T-cell (primary cell): ENCODE measurements around the gene NRF1. TPM values are rescaled to one million over a fixed set of nuclear protein-coding genes. Genes with fewer than 3 reads are reported as not detected.
A peak's percentile ranks its signal among the peaks of the same experiment; 100 is the strongest.
"Not testable (repeated sequence)": the region's sequence is repeated elsewhere in the genome, so short reads cannot be mapped to it uniquely, and the experiment has no call there.

Experiments used
- ATAC-seq, 4 experiments: fragments of 200-7000 bp in 3 of 4; fragments of 150-1000 bp in 1 of 4; cut with Tn5 transposase; replicated peaks in 1 of 4; 1 replicate in 3 of 4; 2 replicates in 1 of 4; pipeline ENCODE4 v1.10.0; 2021; ENCODE audit warnings: moderate library complexity in 3 of 4, mild to moderate bottlenecking in 2 of 4, moderate number of reproducible peaks in 1 of 4
- CTCF ChIA-PET, 2 donors: fragments of 300-600 bp; sonication (Branson Sonifier 250); formaldehyde crosslinking; loops; one replicate each; lab custom pipeline; 2022; ENCODE audit warnings: antibody characterized with exemption in 2 of 2; lab: Charles Lee
- POLR2A ChIA-PET, 2 donors: fragments of 300-600 bp; sonication (Branson Sonifier 250); formaldehyde crosslinking; loops; one replicate each; lab custom pipeline; 2022; ENCODE audit warnings: antibody characterized with exemption in 2 of 2; lab: Charles Lee
- DNase-seq, 35 experiments: peaks; one replicate each; pipeline versions ENCODE4 v3.0.0 to v3.0.0-alpha.2; 2013 to 2023
- H3K27ac ChIP-seq: one replicate; pipeline ENCODE4 v1.5.1; 2013; ENCODE audit warnings: low read length
- H3K27me3 ChIP-seq, 2 experiments: replicated peaks in 1 of 2; 1 replicate in 1 of 2; 2 replicates in 1 of 2; pipeline versions ENCODE4 v1.6.1 to v1.7.0; 2013; ENCODE audit warnings: low read length in 1 of 2, mixed read lengths in 1 of 2; ENCODE audit not compliant: control insufficient read depth in 2 of 2, insufficient read depth in 2 of 2; ENCODE audit errors: extremely low read depth in 1 of 2
- H3K36me3 ChIP-seq, 2 donors: 1 replicate in 1 of 2; 2 replicates in 1 of 2; pipeline versions ENCODE4 v1.6.1 to v1.7.0; 2013; ENCODE audit warnings: low read length in 1 of 2; ENCODE audit not compliant: control insufficient read depth in 2 of 2, insufficient read depth in 1 of 2; ENCODE audit errors: extremely low read depth in 1 of 2
- H3K4me1 ChIP-seq, 2 experiments: 1 replicate in 1 of 2; 2 replicates in 1 of 2; pipeline versions ENCODE4 v1.6.1 to v1.7.0; 2013; ENCODE audit warnings: low read length in 2 of 2, mixed read lengths in 1 of 2; ENCODE audit not compliant: insufficient read depth in 2 of 2, control insufficient read depth in 1 of 2; ENCODE audit errors: extremely low read depth in 1 of 2
- H3K4me3 ChIP-seq, 2 donors: 1 replicate in 1 of 2; 2 replicates in 1 of 2; pipeline versions ENCODE4 v1.5.1 to v1.7.0; 2013; ENCODE audit warnings: mild to moderate bottlenecking in 2 of 2, low read length in 1 of 2, moderate library complexity in 1 of 2; ENCODE audit not compliant: control insufficient read depth in 1 of 2; ENCODE audit errors: extremely low read depth in 1 of 2
- H3K9me3 ChIP-seq: 2 replicates; pipeline ENCODE4 v1.7.0; 2013
- H3K27ac Mint-ChIP-seq, 2 donors: one replicate each; pipeline ENCODE4 v1.8.0; 2020 to 2021; ENCODE audit warnings: mild to moderate bottlenecking in 2 of 2, mixed read lengths in 2 of 2
- H3K27me3 Mint-ChIP-seq, 2 donors: one replicate each; pipeline ENCODE4 v1.8.0; 2021 to 2022; ENCODE audit warnings: mixed read lengths in 2 of 2
- H3K36me3 Mint-ChIP-seq: one replicate; pipeline ENCODE4 v1.8.0; 2021; ENCODE audit warnings: mixed read lengths
- H3K4me1 Mint-ChIP-seq, 3 donors: one replicate each; pipeline ENCODE4 v1.8.0; 2020 to 2022; ENCODE audit warnings: mixed read lengths in 3 of 3, mild to moderate bottlenecking in 1 of 3
- H3K4me3 Mint-ChIP-seq, 3 donors: one replicate each; pipeline ENCODE4 v1.8.0; 2020 to 2022; ENCODE audit warnings: mild to moderate bottlenecking in 3 of 3, mixed read lengths in 3 of 3, moderate library complexity in 3 of 3
- H3K9me3 Mint-ChIP-seq, 3 donors: one replicate each; pipeline ENCODE4 v1.8.0; 2020 to 2022; ENCODE audit warnings: mixed read lengths in 3 of 3
- WGBS: methylation state at CpG from one replicate; pipeline ENCODE4 v1.1.5; 2013; ENCODE audit warnings: missing lambda C conversion rate; ENCODE audit not compliant: insufficient coverage; 5-methylcytosine and 5-hydroxymethylcytosine counted together
- total RNA-seq, 35 experiments: library from RNA in 6 of 35; stranded (reverse) in 6 of 35; fragments of 120-200 nt in 1 of 35; gene quantifications; one replicate each; pipeline versions ENCODE4 v1.2.1 to v1.2.4 and lab custom pipeline; 2013 to 2026

NRF1 gene
- total RNA-seq, 5 donors from 2014 or later (not counting 1 experiment from before 2014, with no cell fraction given) = 31.5 to 38.0 (median 35.6) TPM

GRCh38 chr7:129659907-129660306 is 48.4 kb downstream of the NRF1 start:
- Mint-ChIP-seq H3K36me3 (peaks cover 60% of the 10 kb centered on the region), H3K9me3 (peaks cover 4 to 20% (median 5%) of the 10 kb centered on the region in 3 donors), H3K4me1 (peaks cover 7 to 23% (median 14%) of the 10 kb centered on the region in 3 donors)
- H3K27me3 Mint-ChIP-seq, H3K27ac Mint-ChIP-seq, H3K27me3 ChIP-seq, H3K4me3 ChIP-seq, DNase-seq, ATAC-seq, H3K27ac ChIP-seq, CTCF ChIA-PET, H3K4me1 ChIP-seq, H3K9me3 ChIP-seq, H3K4me3 Mint-ChIP-seq, POLR2A ChIA-PET: not testable (repeated sequence)
- WGBS = no CpG with 5 or more reads among the region's 2 CpGs
- H3K36me3 ChIP-seq = peaks cover 11 to 50% of the 10 kb centered on the region in 2 donors

- CTCF ChIA-PET = no interaction called here
- Mint-ChIP-seq H3K4me1 (peaks cover 6 to 23% (median 8%) of the 10 kb centered on the region in 3 donors), H3K27me3 (no peaks in the 10 kb centered on the region), H3K36me3 (peaks cover 62% of the 10 kb centered on the region), H3K4me3 (no peak overlapping the region), H3K9me3 (peaks cover 4 to 20% (median 5%) of the 10 kb centered on the region in 3 donors), H3K27ac (no peak overlapping the region)
- no peak for DNase-seq
- Histone ChIP-seq H3K27ac (no peak overlapping the region), H3K4me3 (no peak overlapping the region), H3K36me3 (peaks cover 11 to 50% of the 10 kb centered on the region in 2 donors), H3K9me3 (no peaks in the 10 kb centered on the region), H3K4me1 (no peaks in the 10 kb centered on the region), H3K27me3 (no peaks in the 10 kb centered on the region)
- 100% methylated on average over 1 of the region's 4 CpGs for WGBS
- POLR2A ChIA-PET = no interaction called here
- ATAC-seq = no peak
Measured at GRCh38 chr7:129661645-129662182, 50.2 kb downstream of the NRF1 start.

- H3K27ac Mint-ChIP-seq, POLR2A ChIA-PET, H3K27me3 Mint-ChIP-seq, H3K4me3 ChIP-seq, DNase-seq, ATAC-seq, H3K27ac ChIP-seq, H3K9me3 ChIP-seq, H3K4me1 ChIP-seq, H3K4me3 Mint-ChIP-seq, CTCF ChIA-PET, H3K27me3 ChIP-seq: not testable (repeated sequence)
- H3K4me1 Mint-ChIP-seq = peaks cover 4 to 14% (median 9%) of the 10 kb centered on the region in 3 donors
- H3K36me3 Mint-ChIP-seq = peaks cover 49% of the 10 kb centered on the region
- H3K9me3 Mint-ChIP-seq = peaks cover 4 to 20% (median 5%) of the 10 kb centered on the region in 3 donors
- 96% methylated on average over 29 of the region's 32 CpGs for WGBS
- peaks cover 0 to 36% of the 10 kb centered on the region in 2 donors for H3K36me3 ChIP-seq
Measured at GRCh38 chr7:129663240-129663639, 51.7 kb downstream of the NRF1 start.

- no peak overlapping the region for H3K27ac Mint-ChIP-seq
- Histone ChIP-seq H3K4me1 (no peaks in the 10 kb centered on the region), H3K9me3 (no peaks in the 10 kb centered on the region), H3K27ac (no peak overlapping the region), H3K27me3 (no peaks in the 10 kb centered on the region), H3K36me3 (peaks cover 0 to 27% of the 10 kb centered on the region in 2 donors), H3K4me3 (no peak overlapping the region)
- ChIA-PET POLR2A (interaction anchor here (0.5 kb wide), 2 partner anchors 346 to 367 kb away, joined by 3 to 6 read pairs; no protein-coding TSS in a partner anchor), CTCF (interaction anchor here in 1 of 2 donors (0.5 kb wide), 1 partner anchor 351 kb away, joined by 5 read pairs; no protein-coding TSS in a partner anchor)
- peaks cover 4 to 13% (median 9%) of the 10 kb centered on the region in 3 donors for H3K4me1 Mint-ChIP-seq
- ATAC-seq = no peak
- 100% methylated on average over 2 of the region's 5 CpGs for WGBS
- H3K9me3 Mint-ChIP-seq = peaks cover 4 to 20% (median 5%) of the 10 kb centered on the region in 3 donors
- H3K27me3 Mint-ChIP-seq = no peaks in the 10 kb centered on the region
- H3K4me3 Mint-ChIP-seq = no peak overlapping the region
- H3K36me3 Mint-ChIP-seq = peaks cover 41% of the 10 kb centered on the region
- DNase-seq = peak in 1 of 35 experiments; percentile 21
Measured at GRCh38 chr7:129664029-129665012, 52.8 kb downstream of the NRF1 start.

GRCh38 chr7:129665013-129665401 is 53.5 kb downstream of the NRF1 start:
- Histone ChIP-seq H3K4me3 (no peak overlapping the region), H3K27me3 (no peaks in the 10 kb centered on the region), H3K27ac (no peak overlapping the region), H3K36me3 (peaks cover 0 to 20% of the 10 kb centered on the region in 2 donors), H3K9me3 (no peaks in the 10 kb centered on the region), H3K4me1 (no peaks in the 10 kb centered on the region)
- H3K4me3 Mint-ChIP-seq = no peak overlapping the region
- CTCF ChIA-PET = interaction anchor here (0.5 kb wide), 2 partner anchors 346 to 350 kb away, joined by 3 to 5 read pairs; no protein-coding TSS in a partner anchor
- H3K36me3 Mint-ChIP-seq = peaks cover 34% of the 10 kb centered on the region
- no peak for DNase-seq
- no peak for ATAC-seq
- H3K27me3 Mint-ChIP-seq = no peaks in the 10 kb centered on the region
- POLR2A ChIA-PET = no interaction called here
- peaks cover 4 to 13% (median 5%) of the 10 kb centered on the region in 3 donors for H3K9me3 Mint-ChIP-seq
- H3K27ac Mint-ChIP-seq = no peak overlapping the region
- H3K4me1 Mint-ChIP-seq = peaks cover 4 to 13% (median 9%) of the 10 kb centered on the region in 3 donors
- WGBS = 90% methylated on average over 1 of the region's 3 CpGs

- H3K27me3 Mint-ChIP-seq = no peaks in the 10 kb centered on the region
- H3K4me1 Mint-ChIP-seq = peaks cover 4 to 13% (median 9%) of the 10 kb centered on the region in 3 donors
- Histone ChIP-seq H3K36me3 (peaks cover 5 to 8% of the 10 kb centered on the region in 2 donors), H3K4me3 (no peak overlapping the region), H3K27me3 (no peaks in the 10 kb centered on the region), H3K4me1 (no peaks in the 10 kb centered on the region), H3K9me3 (no peaks in the 10 kb centered on the region), H3K27ac (no peak overlapping the region)
- no CpG with 5 or more reads among the region's 4 CpGs for WGBS
- no peak overlapping the region for H3K4me3 Mint-ChIP-seq
- POLR2A ChIA-PET = no interaction called here
- CTCF ChIA-PET = no interaction called here
- DNase-seq (no peak), ATAC-seq (no peak)
- H3K9me3 Mint-ChIP-seq = peaks cover 0 to 3% (median 0%) of the 10 kb centered on the region in 3 donors
- peaks cover 15% of the 10 kb centered on the region for H3K36me3 Mint-ChIP-seq
- H3K27ac Mint-ChIP-seq = no peak overlapping the region
Measured at GRCh38 chr7:129667116-129667515, 55.6 kb downstream of the NRF1 start.
